ENCODE measurements around the gene GAB1.

GAB1 gene

GRCh38 chr4:143359644-143360193, 23.0 kb downstream of the GAB1 start:
- DNase-seq, result no peak

DNA sequence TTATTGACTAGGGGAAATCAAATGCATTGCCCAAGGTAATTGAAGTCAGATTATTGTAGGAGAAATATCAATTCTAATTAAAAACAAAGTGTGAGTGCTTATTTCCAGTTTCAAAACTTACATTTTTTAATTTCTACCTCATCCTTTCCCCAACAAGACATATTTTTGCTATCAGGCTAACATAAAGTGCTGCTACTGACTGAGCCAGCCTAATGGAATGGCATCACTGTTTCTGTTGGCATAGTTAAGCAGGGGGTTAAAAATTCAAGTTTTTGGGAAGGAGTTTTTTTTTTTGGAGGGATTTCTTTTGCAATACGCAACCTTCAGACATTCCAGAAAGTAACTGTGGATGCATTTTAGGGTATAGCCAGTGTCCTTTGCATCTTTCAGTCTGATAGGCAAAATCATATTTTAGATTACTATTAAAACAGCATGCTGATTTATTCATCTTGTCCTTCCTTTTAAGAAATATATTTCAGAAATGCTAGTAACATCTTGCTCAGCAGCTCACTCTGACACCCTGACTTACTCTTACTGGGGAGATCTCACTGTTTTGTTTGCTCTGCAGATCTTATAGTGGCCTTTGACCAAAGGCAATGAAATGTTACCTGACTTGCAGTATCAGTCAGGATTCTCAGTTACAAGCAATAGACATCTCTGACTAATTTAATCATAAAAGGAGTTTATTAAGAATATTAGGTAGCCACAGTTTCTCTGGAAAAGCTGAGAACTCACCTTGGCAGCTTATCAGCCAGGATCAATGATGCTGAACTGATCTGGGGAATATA, 24.4 kb downstream of the GAB1 start:
- no peak for DNase-seq

DNA sequence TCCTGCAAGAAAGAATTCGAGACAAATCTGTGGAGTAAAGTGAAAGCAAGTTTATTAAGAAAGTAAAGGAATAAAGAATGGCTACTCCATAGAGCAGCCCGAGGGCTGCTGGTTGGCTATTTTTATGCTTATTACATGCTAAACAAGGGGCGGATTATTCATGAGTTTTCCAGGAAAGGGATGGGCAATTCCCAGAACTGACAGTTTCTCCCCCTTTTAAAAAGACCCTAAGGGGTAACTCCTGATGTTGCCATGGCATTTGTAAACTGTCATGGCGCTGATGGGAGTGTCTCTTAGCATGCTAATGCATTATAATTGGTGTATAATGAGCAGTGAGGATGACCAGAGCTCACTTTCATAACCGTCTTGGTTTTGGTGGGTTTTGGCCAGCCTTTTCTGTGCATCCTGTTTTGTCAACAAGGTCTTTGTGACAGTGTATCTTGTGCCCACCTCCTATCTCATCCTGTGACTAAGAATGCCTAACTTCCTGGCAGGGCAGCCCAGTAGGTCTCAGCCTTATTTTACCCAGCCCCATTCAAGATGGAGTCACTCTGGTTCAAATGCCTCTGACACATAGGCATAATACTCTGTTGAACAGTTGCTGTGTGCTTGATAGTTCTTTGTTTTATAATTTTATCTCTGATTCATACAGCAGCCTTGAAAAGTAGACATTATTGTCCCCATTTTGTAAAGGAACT, 25.8 kb downstream of the GAB1 start:
- DNase-seq, result no peak

- DNase-seq, result no peak
Measured at GRCh38 chr4:143363332-143363731, 26.7 kb downstream of the GAB1 start.

DNA sequence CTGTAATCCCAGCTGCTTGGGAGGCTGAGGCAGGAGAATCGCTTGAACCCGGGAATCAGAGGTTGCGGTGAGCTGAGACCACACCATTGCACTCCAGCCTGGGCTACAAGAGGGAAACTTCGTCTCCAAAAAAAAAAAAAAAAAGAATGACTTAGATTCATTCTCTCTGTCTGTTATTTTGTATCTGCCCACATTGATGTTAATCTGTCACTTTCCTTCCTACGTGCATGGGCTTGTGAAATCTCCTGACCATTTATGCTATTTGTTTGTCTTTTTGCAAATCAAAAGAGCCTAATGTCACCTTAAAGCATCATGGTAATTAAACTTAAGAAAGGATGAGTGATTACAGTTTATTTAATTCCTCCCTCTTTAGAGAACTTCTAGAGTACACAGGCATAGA, 27.4 kb downstream of the GAB1 start:
- no peak for DNase-seq

GRCh38 chr4:143367863-143368262, 31.2 kb downstream of the GAB1 start:
- DNase-seq, result no peak

GRCh38 chr4:143369552-143369951, 32.9 kb downstream of the GAB1 start:
- DNase-seq, result no peak

- DNase-seq, result no peak
Measured at GRCh38 chr4:143372093-143372915, 35.6 kb downstream of the GAB1 start.

GRCh38 chr4:143374255-143374654, 37.6 kb downstream of the GAB1 start:
- no peak for DNase-seq

GRCh38 chr4:143374771-143375170, 38.1 kb downstream of the GAB1 start:
- DNase-seq, result no peak

GRCh38 chr4:143375326-143376073, 38.8 kb downstream of the GAB1 start:
- no peak for DNase-seq

DNA sequence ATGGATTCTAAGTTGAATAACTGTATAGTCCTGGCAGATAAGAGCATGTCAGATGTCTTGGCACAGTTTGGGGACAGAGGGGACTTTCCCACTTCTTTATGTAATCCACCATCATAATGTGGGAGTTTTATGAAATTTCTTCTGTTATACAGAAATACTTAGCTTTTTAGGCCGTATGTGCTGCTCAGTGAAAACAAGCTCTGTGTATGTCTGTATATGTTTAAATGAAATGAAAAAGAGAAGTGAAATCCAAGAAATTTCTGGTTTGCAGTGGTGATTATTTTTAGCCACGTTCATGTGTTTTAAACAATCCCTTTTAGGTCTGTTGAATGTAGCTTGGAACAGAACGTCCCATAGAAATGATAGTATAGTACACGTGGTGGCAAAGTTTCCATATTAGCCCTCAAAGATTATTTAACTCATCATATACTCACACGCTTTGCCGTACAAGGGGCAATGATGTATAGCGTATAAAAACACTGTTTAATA, 41.0 kb downstream of the GAB1 start:
- DNase-seq, result no peak

DNA sequence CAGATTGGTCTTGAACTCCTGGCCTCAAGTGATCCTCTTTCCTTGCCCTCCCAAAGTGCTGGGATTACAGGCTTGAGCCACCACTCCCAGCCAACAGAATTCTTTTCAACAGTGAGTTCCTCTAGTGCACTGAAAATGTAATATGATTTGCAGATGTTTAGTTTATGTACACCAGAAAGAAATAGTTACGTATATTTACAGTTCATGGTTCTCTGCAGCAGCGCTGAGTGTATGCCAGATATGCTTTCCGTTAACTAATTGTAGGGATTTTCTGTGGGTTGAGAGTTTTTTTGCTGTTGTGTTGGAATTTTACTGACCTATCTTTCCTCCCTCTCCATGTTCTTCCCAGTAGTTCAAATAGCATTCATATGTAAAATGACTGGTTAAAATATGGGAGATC, 44.0 kb downstream of the GAB1 start:
- DNase-seq, result no peak

DNA sequence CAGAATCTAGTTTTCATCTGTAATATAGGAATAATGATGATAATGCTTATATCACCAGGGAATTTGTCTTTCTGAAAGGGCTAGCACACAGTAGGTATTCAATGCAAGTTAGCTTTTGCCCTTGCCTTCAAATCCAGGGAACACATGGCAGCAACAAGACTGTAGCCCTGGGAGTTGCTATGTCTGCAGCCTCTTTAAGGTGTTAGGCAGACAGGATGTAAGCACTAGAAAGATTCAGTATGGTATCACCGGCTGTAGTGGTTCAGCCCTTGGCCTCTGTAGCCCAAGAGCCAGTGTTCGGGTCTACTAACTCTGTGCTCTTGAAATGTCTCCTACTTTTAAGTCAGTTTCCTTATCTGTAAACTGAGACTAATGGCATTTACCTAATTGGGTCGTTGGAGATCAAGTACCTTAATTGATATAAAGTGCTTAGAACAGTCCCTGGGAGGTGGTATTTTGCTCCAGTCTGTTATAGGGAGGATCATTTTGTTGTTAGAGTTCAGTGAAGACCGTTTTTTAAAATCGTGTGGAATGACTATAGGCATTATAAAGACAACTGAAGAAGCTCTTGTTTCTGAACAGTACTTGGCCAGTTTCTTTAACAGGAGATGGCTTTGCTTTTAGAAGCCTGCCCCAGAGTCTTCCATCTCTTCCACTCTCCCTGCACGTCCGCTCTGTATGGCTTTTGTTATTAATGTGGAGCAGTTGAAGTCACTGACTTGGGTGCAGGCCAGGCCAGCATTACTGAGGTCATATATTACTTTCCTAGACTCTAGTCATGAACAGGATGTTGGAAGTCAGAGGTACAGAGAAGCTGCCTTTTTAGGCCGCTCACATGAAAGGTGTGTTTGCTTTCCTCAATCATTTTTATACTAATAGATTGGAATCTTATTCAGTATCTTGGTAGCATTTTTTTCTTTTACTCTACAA, 44.8 kb downstream of the GAB1 start:
- peak; percentile 18 for DNase-seq

DNA sequence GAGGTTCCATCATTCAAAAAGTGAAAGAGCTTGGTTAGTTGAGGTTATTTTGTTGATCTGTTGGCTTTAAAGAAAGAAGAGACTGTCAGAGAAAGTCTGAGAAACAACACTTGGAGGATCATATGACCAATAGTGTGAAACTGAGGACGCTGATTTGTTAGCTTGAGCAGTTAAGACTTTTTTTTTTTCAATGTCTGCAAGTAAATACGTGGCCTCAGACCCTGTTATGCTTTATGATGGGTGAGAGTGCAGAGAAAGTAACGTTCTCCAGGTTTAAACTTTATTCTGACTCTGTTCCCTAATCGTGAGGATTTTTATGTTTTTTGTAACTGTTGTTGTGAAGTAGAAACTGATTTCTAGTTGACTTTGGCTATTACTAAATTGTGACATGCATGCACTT, 45.9 kb downstream of the GAB1 start:
- DNase-seq, result no peak

DNA sequence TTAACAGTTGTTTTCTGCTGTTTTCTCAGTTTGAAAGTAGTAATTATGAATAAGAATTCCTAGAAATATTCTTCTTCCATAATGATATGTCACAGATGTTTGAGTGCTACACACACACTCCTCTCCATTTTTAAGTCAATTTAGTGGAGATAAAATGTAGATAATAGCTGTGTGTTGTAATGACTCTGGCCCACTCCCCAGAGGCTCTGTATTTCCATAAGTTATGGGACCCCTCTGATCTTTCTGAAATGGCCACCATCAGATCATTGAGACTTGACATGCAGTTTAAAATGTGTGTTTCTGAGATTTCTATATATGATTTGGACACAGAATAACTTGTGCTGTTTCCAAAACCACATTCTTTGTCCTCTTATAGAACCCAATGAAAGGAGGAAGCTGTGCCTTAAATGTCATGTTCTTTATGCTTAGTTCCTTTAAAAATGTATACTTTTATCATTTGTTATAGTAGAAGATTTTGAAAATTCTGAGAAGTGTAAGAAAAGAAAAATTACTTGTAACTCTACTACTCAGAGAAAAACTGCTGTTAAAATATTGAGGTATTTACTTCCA, 46.4 kb downstream of the GAB1 start:
- no peak for DNase-seq

- no peak for DNase-seq
Measured at GRCh38 chr4:143384381-143384994, 47.8 kb downstream of the GAB1 start.

- no peak for DNase-seq
Measured at GRCh38 chr4:143386812-143387211, 50.1 kb downstream of the GAB1 start.

DNA sequence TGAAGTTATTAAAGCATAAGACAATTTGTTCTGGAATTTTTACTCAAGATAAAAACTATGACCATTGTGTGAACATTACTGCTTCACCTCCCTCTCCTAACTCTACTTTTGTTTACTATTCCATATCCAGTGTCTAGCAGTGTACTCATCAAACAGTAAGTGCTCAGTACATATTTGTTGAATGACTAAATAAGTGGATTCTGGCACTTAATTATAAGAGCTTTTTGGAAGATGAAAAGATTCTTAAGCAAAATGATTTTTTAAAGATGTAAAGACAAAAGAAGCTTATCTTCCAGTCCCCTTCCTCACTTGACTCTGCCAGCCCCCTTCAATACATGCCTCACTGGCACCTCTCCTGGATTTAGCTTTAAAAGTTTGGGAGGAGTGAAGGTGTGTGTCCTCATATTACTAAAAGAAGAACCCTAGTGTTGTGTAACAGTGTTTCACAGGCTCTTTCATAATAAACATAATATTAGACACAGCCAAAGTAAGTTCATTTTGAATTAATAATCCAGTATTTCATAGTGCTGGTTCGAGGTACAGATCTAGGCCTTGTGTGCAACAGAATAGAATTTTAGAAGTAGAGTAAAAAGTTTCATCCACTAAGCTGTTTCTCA, 53.0 kb downstream of the GAB1 start:
- peak; percentile 14 for DNase-seq

DNA sequence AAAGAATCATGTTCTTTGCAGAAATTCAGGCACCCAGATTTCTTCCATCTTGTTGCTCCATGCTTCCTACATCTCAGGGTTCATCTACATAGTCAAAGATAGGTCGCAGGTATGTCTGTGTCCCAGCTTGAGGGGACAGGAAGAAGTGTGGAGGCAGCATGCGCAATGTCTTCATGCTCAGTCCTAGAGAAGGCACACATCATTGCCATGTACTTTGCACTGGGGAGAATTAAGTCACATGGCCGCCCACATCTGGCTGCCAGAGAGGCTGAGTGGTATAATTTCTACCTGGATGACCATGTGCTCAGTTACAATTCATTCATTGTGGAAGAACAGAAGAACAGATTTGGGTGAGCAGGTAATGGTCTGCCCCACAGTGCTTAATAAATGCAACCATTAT, 54.1 kb downstream of the GAB1 start:
- no peak for DNase-seq

Measured in NCI-H774 (cell line).